ENCODE results near the gene SBK3.
A peak's percentile ranks its signal among the peaks of the same experiment; 100 is the strongest.
"Not testable (repeated sequence)": the region's sequence is repeated elsewhere in the genome, so short reads cannot be mapped to it uniquely, and the experiment has no call there.

SBK3 gene

GRCh38 chr19:55516878-55517620 lies 28.3 kb downstream of the SBK3 start:
- peak; percentile 82 for DNase-seq (ENCODE audit: low read depth)

GRCh38 chr19:55508120-55508519 lies 37.2 kb downstream of the SBK3 start:
- no peak for DNase-seq (ENCODE audit: low read depth)

- DNase-seq (ENCODE audit: low read depth): no peak
These were observed 40.4 kb downstream of the SBK3 start for GRCh38 chr19:55504981-55505380.

- no peak for DNase-seq (ENCODE audit: low read depth)
These were observed 41.1 kb downstream of the SBK3 start for GRCh38 chr19:55504252-55504603.

- peak; percentile 89 for DNase-seq (ENCODE audit: low read depth)
These were observed 41.7 kb downstream of the SBK3 start for GRCh38 chr19:55503502-55504251.

- no peak for DNase-seq (ENCODE audit: low read depth)
These were observed 42.2 kb downstream of the SBK3 start for GRCh38 chr19:55503157-55503501.

GRCh38 chr19:55502197-55502952 lies 43.0 kb downstream of the SBK3 start:
- no peak for DNase-seq (ENCODE audit: low read depth)

- no peak for DNase-seq (ENCODE audit: low read depth)
These were observed 44.9 kb downstream of the SBK3 start for GRCh38 chr19:55500368-55500952.

GRCh38 chr19:55498246-55498840 lies 47.0 kb downstream of the SBK3 start:
- DNase-seq (ENCODE audit: low read depth): no peak

- DNase-seq (ENCODE audit: low read depth): no peak
These were observed 47.6 kb downstream of the SBK3 start for GRCh38 chr19:55497763-55498162.

- DNase-seq (ENCODE audit: low read depth): not testable (repeated sequence)
These were observed 48.5 kb downstream of the SBK3 start for GRCh38 chr19:55496820-55497219.

- no peak for DNase-seq (ENCODE audit: low read depth)
These were observed 49.5 kb downstream of the SBK3 start for GRCh38 chr19:55495646-55496349.

- no peak for DNase-seq (ENCODE audit: low read depth)
These were observed 51.1 kb downstream of the SBK3 start for GRCh38 chr19:55494172-55494761.

- DNase-seq (ENCODE audit: low read depth): no peak
These were observed 51.6 kb downstream of the SBK3 start for GRCh38 chr19:55493645-55494171.

- DNase-seq (ENCODE audit: low read depth): no peak
These were observed 52.2 kb downstream of the SBK3 start for GRCh38 chr19:55493052-55493644.

- no peak for DNase-seq (ENCODE audit: low read depth)
These were observed 52.9 kb downstream of the SBK3 start for GRCh38 chr19:55492362-55492944.

GRCh38 chr19:55491546-55492360 lies 53.6 kb downstream of the SBK3 start:
- DNase-seq (ENCODE audit: low read depth): no peak
